Measurements from ENCODE around the gene DNAJC15. TPM values are rescaled to one million over a fixed set of nuclear protein-coding genes. Genes with fewer than 3 reads are reported as not detected.
A peak's percentile ranks its signal among the peaks of the same experiment; 100 is the strongest.

The DNAJC15 gene
- total RNA-seq, 4 donors from 2014 or later: 10.5 to 18.3 (median 11.4) TPM

DNA sequence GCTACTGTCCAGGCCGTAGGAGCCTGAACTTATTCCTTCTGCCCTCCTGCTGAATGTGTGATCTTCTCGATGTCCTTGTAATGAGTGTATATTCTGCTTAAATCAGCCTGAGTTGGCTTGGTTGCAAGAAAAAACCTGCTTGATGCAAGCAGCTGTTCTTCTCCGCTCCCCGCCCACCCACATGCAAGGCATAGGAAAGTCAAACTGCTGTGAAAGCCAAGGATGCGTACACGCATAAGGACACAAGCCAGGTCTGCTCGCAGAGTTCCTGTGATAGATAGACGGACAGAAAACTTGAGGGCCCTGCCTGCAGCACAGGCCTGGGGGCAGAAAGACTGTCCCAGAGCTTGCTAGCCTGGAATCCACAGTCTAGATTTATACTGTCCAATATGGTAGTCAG is 101.1 kb downstream of the DNAJC15 start:
- H3K4me3 ChIP-seq: no peak overlapping the region
- TF ChIP-seq EP300 (IDR thresholded peaks at IDR 0.05; ENCODE audit: low read depth) (no peak), POLR2AphosphoS5 (IDR thresholded peaks at IDR 0.05) (no peak), POLR2A (IDR thresholded peaks at IDR 0.05) (no peak), CTCF (IDR thresholded peaks at IDR 0.05) (no peak)
- in situ Hi-C loops (cut with MboI; ENCODE audit: low pct_ligation_motif_present in 1 of 4, low pct_unique_long_range_greater_than_20kb in 1 of 4, low sequenced_read_pairs in 3 of 4): no loop called here

DNA sequence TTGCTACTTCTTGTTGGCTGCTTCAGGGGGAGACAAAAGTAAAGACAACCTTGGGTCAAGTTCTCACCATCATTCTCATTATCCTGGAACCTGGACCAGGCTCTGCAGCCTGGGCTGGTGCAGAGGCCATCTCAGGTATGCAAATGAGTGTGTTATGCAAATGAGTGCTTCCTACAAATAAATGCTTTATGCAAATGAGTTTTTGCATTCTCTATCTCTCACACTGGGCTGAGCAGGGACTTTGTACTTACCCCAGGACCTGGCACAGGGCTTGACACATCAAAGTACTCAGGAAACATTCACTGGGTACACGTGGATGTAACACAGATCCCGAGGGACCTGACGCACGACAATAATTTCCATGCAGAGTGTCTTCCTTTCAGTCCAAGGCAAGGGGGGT is 103.0 kb downstream of the DNAJC15 start:
- H3K9me3 ChIP-seq: no peaks in the 10 kb centered on the region
- no peak overlapping the region for H3K4me3 ChIP-seq
- TF ChIP-seq EP300 (IDR thresholded peaks at IDR 0.05; ENCODE audit: low read depth) (no peak), POLR2A (IDR thresholded peaks at IDR 0.05) (no peak), POLR2AphosphoS5 (IDR thresholded peaks at IDR 0.05) (no peak), CTCF (IDR thresholded peaks at IDR 0.05) (no peak)
- intact Hi-C loops (cut with DNase I; ENCODE audit: low total_unique reads): no loop called here
- peaks cover 12% of the 10 kb centered on the region for H3K27me3 ChIP-seq
- H3K36me3 ChIP-seq: no peaks in the 10 kb centered on the region
- in situ Hi-C loops (cut with MboI; ENCODE audit: low pct_ligation_motif_present in 1 of 4, low pct_unique_long_range_greater_than_20kb in 1 of 4, low sequenced_read_pairs in 3 of 4): loop anchor here in 1 of 4 donors (25.0 kb wide), 1 partner anchor 539 kb away; no protein-coding TSS in a partner anchor
- DNase-seq: no peak
- peaks cover 0 to 23% (median 8%) of the 10 kb centered on the region in 4 donors for H3K4me1 ChIP-seq
- H3K27ac ChIP-seq: no peak overlapping the region
- 56 to 71% methylated on average over 4 of the region's 4 CpGs for WGBS, 2 donors (ENCODE audit: low coverage in 1 of 2)

More for the DNA sequence above, 101.1 kb downstream of the DNAJC15 start:
- Histone ChIP-seq H3K9me3 (no peaks in the 10 kb centered on the region), H3K4me1 (peaks cover 0 to 17% (median 5%) of the 10 kb centered on the region in 4 donors), H3K27ac (no peak overlapping the region), H3K27me3 (peaks cover 9% of the 10 kb centered on the region), H3K36me3 (no peaks in the 10 kb centered on the region)
- intact Hi-C loops (cut with DNase I; ENCODE audit: low total_unique reads): no loop called here
- 82 to 93% methylated on average over 6 to 8 of the region's 8 CpGs for whole genome bisulfite sequencing, 2 donors (ENCODE audit: low coverage in 1 of 2)
- DNase-seq: no peak

- Histone ChIP-seq H3K4me1 (peaks cover 0 to 23% (median 8%) of the 10 kb centered on the region in 4 donors), H3K9me3 (no peaks in the 10 kb centered on the region), H3K4me3 (no peak overlapping the region), H3K27ac (peak overlapping the region in 3 of 4 donors; percentile 22 to 67 (median 62)), H3K27me3 (peaks cover 12% of the 10 kb centered on the region), H3K36me3 (no peaks in the 10 kb centered on the region)
- in situ Hi-C loops (cut with MboI; ENCODE audit: low pct_ligation_motif_present in 1 of 4, low pct_unique_long_range_greater_than_20kb in 1 of 4, low sequenced_read_pairs in 3 of 4) (loop anchor here in 1 of 4 donors (25.0 kb wide), 1 partner anchor 540 kb away; no protein-coding TSS in a partner anchor), intact Hi-C loops (cut with DNase I; ENCODE audit: low total_unique reads) (no loop called here)
- no peak for TF ChIP-seq POLR2AphosphoS5 (IDR thresholded peaks at IDR 0.05)
- TF ChIP-seq EP300 (IDR thresholded peaks at IDR 0.05; ENCODE audit: low read depth): no peak
- 73 to 83% methylated on average over 9 of the region's 9 CpGs for WGBS, 2 donors (ENCODE audit: low coverage in 1 of 2)
- no peak for DNase-seq
Measured at GRCh38 chr13:43127103-43127798, 103.9 kb downstream of the DNAJC15 start.

DNA sequence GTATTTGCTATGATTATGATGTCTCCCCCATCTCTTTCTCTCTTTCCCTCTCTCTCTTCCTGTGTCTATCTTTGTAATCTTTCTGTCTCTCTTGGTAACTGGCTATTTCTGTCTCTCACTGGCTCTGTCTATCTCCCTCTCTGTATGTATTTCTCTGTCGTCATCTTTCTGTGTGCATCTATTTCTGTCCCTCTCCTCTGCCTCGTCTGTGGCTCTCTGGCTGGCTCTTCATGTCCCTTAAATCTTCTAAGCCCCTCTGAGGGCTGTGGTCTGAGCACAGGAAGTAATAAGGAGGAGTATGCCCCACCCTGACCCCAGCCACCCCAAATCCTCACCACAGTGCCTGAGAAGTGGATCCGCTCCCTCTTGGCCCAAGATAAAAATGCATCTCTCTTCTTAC is 104.4 kb downstream of the DNAJC15 start:
- H3K36me3 ChIP-seq: no peaks in the 10 kb centered on the region
- peaks cover 12% of the 10 kb centered on the region for H3K27me3 ChIP-seq
- in situ Hi-C loops (cut with MboI; ENCODE audit: low pct_ligation_motif_present in 1 of 4, low pct_unique_long_range_greater_than_20kb in 1 of 4, low sequenced_read_pairs in 3 of 4) (loop anchor here in 1 of 4 donors (25.0 kb wide), 1 partner anchor 541 kb away; no protein-coding TSS in a partner anchor), intact Hi-C loops (cut with DNase I; ENCODE audit: low total_unique reads) (no loop called here)
- H3K4me1 ChIP-seq: peaks cover 0 to 23% (median 8%) of the 10 kb centered on the region in 4 donors
- TF ChIP-seq CTCF (IDR thresholded peaks at IDR 0.05): no peak
- TF ChIP-seq POLR2A (IDR thresholded peaks at IDR 0.05): no peak
- TF ChIP-seq EP300 (IDR thresholded peaks at IDR 0.05; ENCODE audit: low read depth): no peak
- TF ChIP-seq POLR2AphosphoS5 (IDR thresholded peaks at IDR 0.05): no peak
- no peaks in the 10 kb centered on the region for H3K9me3 ChIP-seq
- H3K4me3 ChIP-seq: no peak overlapping the region
- no peak for DNase-seq
- 51 to 64% methylated on average over 2 to 3 of the region's 3 CpGs for WGBS, 2 donors (ENCODE audit: low coverage in 1 of 2)
- peak overlapping the region in 3 of 4 donors; percentile 22 to 67 (median 62) for H3K27ac ChIP-seq

Data from transverse colon (tissue), 4 donors.